ENCODE results near the gene TET3. TPM values are rescaled to one million over a fixed set of nuclear protein-coding genes. Genes with fewer than 3 reads are reported as not detected.

Gene TET3
- total RNA-seq, 1 donor from 2014 or later: 34.6 TPM

DNA sequence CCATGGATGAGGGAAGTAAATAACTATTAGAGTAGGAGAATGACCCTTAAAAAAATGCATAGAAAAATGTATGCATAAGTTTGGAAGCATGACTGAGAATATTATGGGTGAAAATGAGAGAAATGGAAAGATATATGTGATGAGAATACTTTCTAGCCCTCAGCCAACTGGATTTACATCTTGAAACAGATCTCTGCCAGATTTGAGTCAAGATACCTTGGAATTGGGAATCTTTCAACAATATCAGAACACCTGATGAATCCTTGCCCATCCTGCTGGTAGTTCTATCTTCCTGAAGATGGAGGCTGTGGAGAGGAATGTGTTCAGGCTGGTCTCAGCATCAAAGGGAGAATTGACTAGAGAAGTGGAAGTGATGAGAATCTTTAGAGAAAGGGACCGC, 5.8 kb downstream of the TET3 start:
- H3K9me3 Mint-ChIP-seq: no peaks in the 10 kb centered on the region

DNA sequence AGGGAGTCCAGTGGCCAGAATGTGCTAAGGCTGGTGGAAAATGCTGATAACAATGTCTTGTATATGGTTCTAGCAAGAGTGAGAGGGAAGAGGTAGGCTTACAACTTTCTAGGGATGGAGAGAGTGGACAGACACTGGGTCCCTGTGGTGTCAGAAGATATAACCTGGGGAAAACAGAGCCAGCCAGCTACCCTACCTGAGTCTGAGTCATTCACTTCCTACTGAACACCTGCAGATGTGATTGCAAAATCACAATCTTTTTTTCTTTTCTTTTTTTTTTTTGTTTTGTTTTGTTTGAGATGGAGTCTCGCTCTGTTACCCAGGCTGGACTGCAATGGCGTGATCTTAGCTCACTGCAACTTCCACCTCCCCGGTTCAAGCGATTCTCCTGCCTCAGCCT, 7.3 kb downstream of the TET3 start:
- no peak for DNase-seq (ENCODE audit: extremely low spot score, unreplicated experiment)
- no peaks in the 10 kb centered on the region for H3K9me3 Mint-ChIP-seq
- TF ChIP-seq, protein P1, sequence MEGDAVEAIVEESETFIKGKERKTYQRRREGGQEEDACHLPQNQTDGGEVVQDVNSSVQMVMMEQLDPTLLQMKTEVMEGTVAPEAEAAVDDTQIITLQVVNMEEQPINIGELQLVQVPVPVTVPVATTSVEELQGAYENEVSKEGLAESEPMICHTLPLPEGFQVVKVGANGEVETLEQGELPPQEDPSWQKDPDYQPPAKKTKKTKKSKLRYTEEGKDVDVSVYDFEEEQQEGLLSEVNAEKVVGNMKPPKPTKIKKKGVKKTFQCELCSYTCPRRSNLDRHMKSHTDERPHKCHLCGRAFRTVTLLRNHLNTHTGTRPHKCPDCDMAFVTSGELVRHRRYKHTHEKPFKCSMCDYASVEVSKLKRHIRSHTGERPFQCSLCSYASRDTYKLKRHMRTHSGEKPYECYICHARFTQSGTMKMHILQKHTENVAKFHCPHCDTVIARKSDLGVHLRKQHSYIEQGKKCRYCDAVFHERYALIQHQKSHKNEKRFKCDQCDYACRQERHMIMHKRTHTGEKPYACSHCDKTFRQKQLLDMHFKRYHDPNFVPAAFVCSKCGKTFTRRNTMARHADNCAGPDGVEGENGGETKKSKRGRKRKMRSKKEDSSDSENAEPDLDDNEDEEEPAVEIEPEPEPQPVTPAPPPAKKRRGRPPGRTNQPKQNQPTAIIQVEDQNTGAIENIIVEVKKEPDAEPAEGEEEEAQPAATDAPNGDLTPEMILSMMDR (conservative IDR thresholded peaks at IDR 0.05): no peak
- peak overlapping the region; percentile 62 for H3K4me3 Mint-ChIP-seq
- peaks cover 40% of the 10 kb centered on the region for H3K4me1 Mint-ChIP-seq (ENCODE audit: unreplicated experiment)
- peaks cover 39% of the 10 kb centered on the region for H3K36me3 Mint-ChIP-seq
- no peaks in the 10 kb centered on the region for H3K27me3 Mint-ChIP-seq
- H3K27ac Mint-ChIP-seq: peak overlapping the region; percentile 82

More for the DNA sequence above, 5.8 kb downstream of the TET3 start:
- peak overlapping the region; percentile 10 for H3K27ac Mint-ChIP-seq
- H3K36me3 Mint-ChIP-seq: peaks cover 44% of the 10 kb centered on the region
- no peaks in the 10 kb centered on the region for H3K27me3 Mint-ChIP-seq
- no peak for DNase-seq (ENCODE audit: extremely low spot score, unreplicated experiment)
- peak overlapping the region; percentile 5 for H3K4me3 Mint-ChIP-seq
- peaks cover 43% of the 10 kb centered on the region for H3K4me1 Mint-ChIP-seq (ENCODE audit: unreplicated experiment)
- TF ChIP-seq, protein P1 (conservative IDR thresholded peaks at IDR 0.05): no peak

DNA sequence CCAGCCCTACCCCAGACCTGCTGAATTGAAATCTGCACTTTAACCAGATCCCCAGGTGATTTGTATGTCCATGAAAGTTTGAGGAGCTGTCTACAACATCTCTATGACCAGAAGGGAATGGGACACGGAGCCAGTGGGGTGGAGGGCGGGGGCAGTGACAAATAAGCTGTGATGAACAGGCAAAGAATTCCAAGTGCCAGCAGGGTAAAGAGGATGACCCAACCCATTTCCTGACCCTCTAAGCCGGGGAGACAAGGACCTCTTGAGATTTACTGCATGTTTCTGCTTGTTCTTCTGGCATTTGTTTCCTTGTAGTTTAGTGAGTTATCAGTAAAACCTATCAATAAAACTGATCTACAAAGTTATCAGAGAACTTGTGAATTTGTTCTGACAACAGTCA, 8.7 kb downstream of the TET3 start:
- DNase-seq (ENCODE audit: extremely low spot score, unreplicated experiment): no peak
- TF ChIP-seq, protein P1 (conservative IDR thresholded peaks at IDR 0.05): no peak
- peak overlapping the region; percentile 62 for H3K27ac Mint-ChIP-seq
- H3K36me3 Mint-ChIP-seq: peaks cover 39% of the 10 kb centered on the region
- H3K9me3 Mint-ChIP-seq: no peaks in the 10 kb centered on the region
- peak overlapping the region; percentile 49 for H3K4me3 Mint-ChIP-seq
- H3K27me3 Mint-ChIP-seq: no peaks in the 10 kb centered on the region
- H3K4me1 Mint-ChIP-seq (ENCODE audit: unreplicated experiment): peaks cover 44% of the 10 kb centered on the region

DNA sequence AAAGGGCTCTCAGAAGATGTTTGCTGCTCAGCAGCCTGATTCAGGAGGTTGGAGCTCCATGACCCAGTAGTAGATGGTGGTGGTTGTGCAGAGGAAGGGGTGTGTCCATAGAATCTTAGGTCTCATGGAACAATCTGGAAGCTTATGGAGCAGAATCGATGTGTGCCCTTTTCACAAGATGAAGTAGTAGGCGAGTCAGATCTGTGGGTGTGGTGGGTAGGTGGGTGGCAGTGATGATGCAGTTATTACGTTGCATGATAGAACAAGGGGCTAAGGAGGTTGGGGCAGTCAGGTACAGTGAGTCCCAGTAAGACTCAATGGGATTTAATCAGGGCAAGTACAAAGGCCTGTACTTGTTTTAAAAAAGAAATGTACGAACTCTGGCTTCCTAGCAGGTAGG, 9.1 kb downstream of the TET3 start:
- no peaks in the 10 kb centered on the region for H3K27me3 Mint-ChIP-seq
- H3K9me3 Mint-ChIP-seq: no peaks in the 10 kb centered on the region
- peaks cover 36% of the 10 kb centered on the region for H3K36me3 Mint-ChIP-seq
- H3K27ac Mint-ChIP-seq: peak overlapping the region; percentile 62
- TF ChIP-seq, protein P1 (conservative IDR thresholded peaks at IDR 0.05): no peak
- DNase-seq (ENCODE audit: extremely low spot score, unreplicated experiment): no peak
- H3K4me1 Mint-ChIP-seq (ENCODE audit: unreplicated experiment): peaks cover 45% of the 10 kb centered on the region
- H3K4me3 Mint-ChIP-seq: peak overlapping the region; percentile 49

DNA sequence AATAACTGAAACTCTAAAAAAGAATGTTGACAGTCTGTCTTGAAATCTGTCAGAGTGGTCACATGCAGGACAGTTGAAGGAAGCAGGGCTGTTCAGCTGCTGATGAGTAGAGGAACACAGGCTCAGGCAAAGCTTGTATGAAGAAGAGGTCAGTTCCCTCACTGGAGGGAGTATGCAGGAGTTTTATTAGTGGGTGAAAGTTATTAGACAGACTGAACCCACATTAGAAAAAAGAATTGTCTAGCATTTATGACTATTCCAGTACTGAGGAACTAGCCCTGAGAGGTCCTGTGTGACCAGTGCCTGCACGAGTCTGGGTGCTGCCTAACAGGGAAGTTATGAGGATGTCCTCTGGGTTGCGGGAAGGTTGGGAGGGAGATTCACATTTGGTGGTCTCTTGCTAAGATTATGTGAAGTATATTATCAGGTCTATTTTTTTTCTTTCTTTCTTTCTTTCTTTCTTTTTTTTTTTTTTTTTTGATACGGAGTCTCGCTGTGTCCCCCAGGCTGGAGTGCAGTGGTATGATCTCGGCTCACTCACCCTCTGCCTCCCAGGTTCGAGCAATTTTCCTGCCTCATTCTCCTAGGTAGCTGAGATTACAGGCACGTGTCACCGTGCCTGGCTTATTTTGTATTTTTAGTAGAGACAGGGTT, 9.6 kb downstream of the TET3 start:
- Mint-ChIP-seq H3K36me3 (peaks cover 34% of the 10 kb centered on the region), H3K27me3 (no peaks in the 10 kb centered on the region), H3K4me1 (ENCODE audit: unreplicated experiment) (peaks cover 47% of the 10 kb centered on the region), H3K27ac (peak overlapping the region; percentile 62), H3K4me3 (peak overlapping the region; percentile 16), H3K9me3 (no peaks in the 10 kb centered on the region)
- DNase-seq (ENCODE audit: extremely low spot score, unreplicated experiment): no peak
- TF ChIP-seq, protein P1 (conservative IDR thresholded peaks at IDR 0.05): no peak

All from type B pancreatic cell (in vitro differentiated cells).